Measurements from ENCODE around the gene RPRD1B. TPM values are rescaled to one million over a fixed set of nuclear protein-coding genes. Genes with fewer than 3 reads are reported as not detected.
"Not testable (repeated sequence)": the region's sequence is repeated elsewhere in the genome, so short reads cannot be mapped to it uniquely, and the experiment has no call there.

The RPRD1B gene
- total RNA-seq, 2 donors from 2014 or later, result 60.1 to 75.8 TPM

GRCh38 chr20:38092915-38093314 is 59.4 kb downstream of the RPRD1B start:
- H3K9me3 ChIP-seq, result no peaks in the 10 kb centered on the region
- H3K27ac ChIP-seq, result peak overlapping the region; percentile 84
- H3K27me3 ChIP-seq, result no peaks in the 10 kb centered on the region
- no peak overlapping the region for H3K4me3 ChIP-seq
- peaks cover 27% of the 10 kb centered on the region for H3K36me3 ChIP-seq
- TF ChIP-seq CTCF (IDR thresholded peaks at IDR 0.05), result no peak
- no peak for DNase-seq (ENCODE audit: low spot score)
- peaks cover 0 to 66% of the 10 kb centered on the region in 2 donors for H3K4me1 ChIP-seq

- H3K27ac ChIP-seq, result peak overlapping the region; percentile 84
- peaks cover 19% of the 10 kb centered on the region for H3K36me3 ChIP-seq
- H3K4me1 ChIP-seq, result peaks cover 0 to 67% of the 10 kb centered on the region in 2 donors
- TF ChIP-seq CTCF (IDR thresholded peaks at IDR 0.05), result no peak
- H3K27me3 ChIP-seq, result no peaks in the 10 kb centered on the region
- no peaks in the 10 kb centered on the region for H3K9me3 ChIP-seq
- H3K4me3 ChIP-seq, result no peak overlapping the region
- DNase-seq (ENCODE audit: low spot score), result no peak
Measured at GRCh38 chr20:38093641-38094077, 60.1 kb downstream of the RPRD1B start.

GRCh38 chr20:38094373-38094891 is 60.9 kb downstream of the RPRD1B start:
- Histone ChIP-seq H3K9me3 (no peaks in the 10 kb centered on the region), H3K27ac (peak overlapping the region; percentile 84), H3K4me1 (peaks cover 0 to 66% of the 10 kb centered on the region in 2 donors), H3K36me3 (peaks cover 17% of the 10 kb centered on the region), H3K27me3 (no peaks in the 10 kb centered on the region), H3K4me3 (no peak overlapping the region)
- DNase-seq (ENCODE audit: low spot score), result peak; percentile 81
- TF ChIP-seq CTCF (IDR thresholded peaks at IDR 0.05), result no peak

- DNase-seq (ENCODE audit: low spot score), result no peak
- Histone ChIP-seq H3K36me3 (peaks cover 10% of the 10 kb centered on the region), H3K27me3 (no peaks in the 10 kb centered on the region), H3K4me3 (no peak overlapping the region), H3K4me1 (peaks cover 0 to 64% of the 10 kb centered on the region in 2 donors), H3K9me3 (no peaks in the 10 kb centered on the region), H3K27ac (peak overlapping the region; percentile 84)
- TF ChIP-seq CTCF (IDR thresholded peaks at IDR 0.05), result no peak
Measured at GRCh38 chr20:38095017-38095686, 61.6 kb downstream of the RPRD1B start.

- peak overlapping the region in 1 of 2 donors; percentile 8 for H3K27ac ChIP-seq
- H3K4me1 ChIP-seq, result peaks cover 0 to 28% of the 10 kb centered on the region in 2 donors
- H3K9me3 ChIP-seq, result peaks cover 0 to 5% of the 10 kb centered on the region in 2 donors
- no peak for DNase-seq (ENCODE audit: low spot score)
- H3K36me3 ChIP-seq, result no peaks in the 10 kb centered on the region
- no peak overlapping the region for H3K4me3 ChIP-seq
- no peak for TF ChIP-seq CTCF (IDR thresholded peaks at IDR 0.05)
- H3K27me3 ChIP-seq, result no peaks in the 10 kb centered on the region
Measured at GRCh38 chr20:38098952-38099351, 65.4 kb downstream of the RPRD1B start.

GRCh38 chr20:38102206-38102605 is 68.7 kb downstream of the RPRD1B start:
- H3K4me3 ChIP-seq, H3K27ac ChIP-seq, H3K36me3 ChIP-seq: not testable (repeated sequence)

More at GRCh38 chr20:38102206-38102605, 68.7 kb downstream of the RPRD1B start:
- not testable (repeated sequence) for H3K4me1 ChIP-seq, H3K27me3 ChIP-seq, H3K9me3 ChIP-seq
- DNase-seq (ENCODE audit: low spot score), result peak; percentile 55
